ENCODE measurements around the gene NEURL1. TPM values are rescaled to one million over a fixed set of nuclear protein-coding genes. Genes with fewer than 3 reads are reported as not detected.

Gene NEURL1
- total and polyA plus RNA-seq, 10 of the 15 experiments (the other 5 are each of a cell fraction or from before 2014, with no cell fraction given): 0.02 to 0.05 (median 0.05) TPM; not detected in 6

DNA sequence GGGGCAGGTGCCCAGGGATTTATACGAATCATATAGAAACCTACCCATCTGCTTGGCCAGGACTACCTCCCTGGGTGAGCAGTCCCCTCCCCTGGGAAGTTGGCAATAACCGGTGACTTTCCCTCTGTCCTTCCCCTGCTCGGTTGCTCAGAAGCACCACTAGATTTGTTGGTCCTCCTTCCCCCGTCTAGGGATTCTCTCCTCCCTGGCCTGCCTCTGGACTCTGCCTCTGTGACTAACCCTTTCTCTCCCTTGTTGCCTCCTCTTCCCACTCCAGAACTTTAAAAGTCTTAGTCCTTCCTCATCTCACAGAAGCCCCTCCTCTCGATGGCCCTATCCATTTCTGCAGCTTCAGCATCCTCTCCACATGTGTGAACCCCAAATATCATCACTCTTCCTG, 24.3 kb upstream of the NEURL1 start:
- SMC1A ChIA-PET (ENCODE audit: uncharacterized antibody, unreplicated experiment): interaction anchor here (0.9 to 9.8 kb wide), 5 partner anchors 8 to 19 kb away, joined by 3 to 124 read pairs (median 5); partner anchors contain the start of gene CALHM2
- peak overlapping the region; percentile 13; the same call in 1 of the 2 replicates for H3K27ac ChIP-seq (ENCODE audit: control insufficient read depth, insufficient read depth)

More for the DNA sequence above, 24.3 kb upstream of the NEURL1 start:
- 20% methylated on average over 5 of the region's 5 CpGs for WGBS (ENCODE audit: insufficient coverage, insufficient replicate concordance, low lambda C conversion rate, missing lambda C conversion rate)
- CTCF ChIA-PET: interaction anchor here (1.2 to 9.2 kb wide), 4 partner anchors 9 to 17 kb away, joined by 4 to 52 read pairs (median 6); partner anchors contain the start of gene CALHM2
- no peak for FAIRE-seq
- Histone ChIP-seq H3K9ac (ENCODE audit: control insufficient read depth, insufficient read depth, low read length) (no peak overlapping the region), H4K20me1 (ENCODE audit: control insufficient read depth, insufficient read depth) (no peaks in the 10 kb centered on the region), H2AFZ (ENCODE audit: control insufficient read depth, low read depth, low read length) (peak overlapping the region; percentile 9), H3K36me3 (ENCODE audit: control insufficient read depth in 2 of 2, insufficient read depth in 2 of 2, low read length in 1 of 2) (no peaks in the 10 kb centered on the region), H3K9me3 (replicated peaks; ENCODE audit: control insufficient read depth, insufficient read depth, low read length) (no peaks in the 10 kb centered on the region), H3K4me2 (ENCODE audit: control insufficient read depth, insufficient read depth) (no peak overlapping the region), H3K79me2 (ENCODE audit: control insufficient read depth, insufficient read depth, low read length) (no peaks in the 10 kb centered on the region), H3K4me1 (ENCODE audit: control insufficient read depth, insufficient read depth, low read length) (peaks cover 79% of the 10 kb centered on the region), H3K27me3 (replicated peaks in 1 of 2; ENCODE audit: control insufficient read depth in 2 of 2, insufficient read depth in 2 of 2, low read length in 1 of 2) (no peaks in the 10 kb centered on the region), H3K4me3 (no peak overlapping the region)
- no TSS peak for BruUV-seq (replicated peaks)
- ATAC-seq: no peak
- DNase-seq (ENCODE audit: low read depth, low spot score): no peak
- TF ChIP-seq ATF7 (IDR thresholded peaks at IDR 0.05; ENCODE audit: low read depth): no peak
- TF ChIP-seq, protein P1, sequence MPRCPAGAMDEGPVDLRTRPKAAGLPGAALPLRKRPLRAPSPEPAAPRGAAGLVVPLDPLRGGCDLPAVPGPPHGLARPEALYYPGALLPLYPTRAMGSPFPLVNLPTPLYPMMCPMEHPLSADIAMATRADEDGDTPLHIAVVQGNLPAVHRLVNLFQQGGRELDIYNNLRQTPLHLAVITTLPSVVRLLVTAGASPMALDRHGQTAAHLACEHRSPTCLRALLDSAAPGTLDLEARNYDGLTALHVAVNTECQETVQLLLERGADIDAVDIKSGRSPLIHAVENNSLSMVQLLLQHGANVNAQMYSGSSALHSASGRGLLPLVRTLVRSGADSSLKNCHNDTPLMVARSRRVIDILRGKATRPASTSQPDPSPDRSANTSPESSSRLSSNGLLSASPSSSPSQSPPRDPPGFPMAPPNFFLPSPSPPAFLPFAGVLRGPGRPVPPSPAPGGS (IDR thresholded peaks at IDR 0.05; ENCODE audit: borderline replicate concordance, insufficient read depth, low read depth, low read length, poor library complexity, severe bottlenecking): no peak
- TF ChIP-seq TCF7 (IDR thresholded peaks at IDR 0.05; ENCODE audit: borderline replicate concordance): no peak
- TF ChIP-seq PAX8 (IDR thresholded peaks at IDR 0.05): no peak
- in situ Hi-C loops (cut with MboI) (no loop called here), intact Hi-C loops (cut with micrococcal nuclease; ENCODE audit: unreplicated experiment) (no loop called here)
- RAD21 ChIA-PET (ENCODE audit: unreplicated experiment): interaction anchor here (3.8 kb wide), 1 partner anchor 17 kb away, joined by 56 read pairs; the partner anchor contains the start of gene CALHM2
- POLR2A ChIA-PET: interaction anchor here (0.6 to 9.3 kb wide), 5 partner anchors 7 to 102 kb away, joined by 3 to 144 read pairs (median 4); partner anchors contain the start of genes CALHM1, CALHM2 and TAF5

All from GM12878 (cell line).